Keratinocyte (primary cell): Measurements from ENCODE around the gene GJA9. TPM values are rescaled to one million over a fixed set of nuclear protein-coding genes. Genes with fewer than 3 reads are reported as not detected.
"Not testable (repeated sequence)": the region's sequence is repeated elsewhere in the genome, so short reads cannot be mapped to it uniquely, and the experiment has no call there.

Experiments
- DNase-seq: peaks from one replicate; pipeline ENCODE4 v3.0.0-alpha.2; 2011; ENCODE audit warnings: low read depth, missing footprints, low spot score
- FAIRE-seq: peaks from 2 replicates; lab custom pipeline; 2011; peaks lifted over from hg19 to GRCh38; lab: Jason Lieb, UNC
- H2AFZ ChIP-seq: 2 replicates; pipeline ENCODE4 v1.6.0; 2012; ENCODE audit warnings: low read length, control low read depth, inconsistent platforms; ENCODE audit not compliant: control insufficient read depth
- H3K27ac ChIP-seq: 2 replicates; pipeline ENCODE4 v1.5.1; 2011; ENCODE audit warnings: low read length; ENCODE audit not compliant: control insufficient read depth, insufficient read depth
- H3K27me3 ChIP-seq: 3 replicates; pipeline ENCODE4 v1.6.0; 2011; ENCODE audit warnings: low read length; ENCODE audit not compliant: control insufficient read depth, insufficient read depth; ENCODE audit errors: extremely low read depth
- H3K36me3 ChIP-seq, 2 experiments: 2 replicates in 1 of 2; 3 replicates in 1 of 2; pipeline ENCODE4 v1.5.1; 2011; ENCODE audit warnings: low read length in 2 of 2, mild to moderate bottlenecking in 1 of 2; ENCODE audit not compliant: control insufficient read depth in 2 of 2, insufficient read depth in 2 of 2; ENCODE audit errors: extremely low read depth in 1 of 2
- H3K4me1 ChIP-seq: 3 replicates; pipeline ENCODE4 v1.5.1; 2011; ENCODE audit warnings: low read length; ENCODE audit not compliant: control insufficient read depth, insufficient read depth; ENCODE audit errors: extremely low read depth
- H3K4me2 ChIP-seq: 3 replicates; pipeline ENCODE4 v1.6.0; 2011; ENCODE audit warnings: low read depth, low read length; ENCODE audit not compliant: control insufficient read depth, insufficient read depth; ENCODE audit errors: extremely low read depth
- H3K4me3 ChIP-seq, 3 experiments: fragments of 200-600 bp in 1 of 3; sonication (generic) in 1 of 3; 2 replicates in 2 of 3; 3 replicates in 1 of 3; pipeline ENCODE4 v1.5.1; 2011 to 2016; ENCODE audit warnings: low read length in 3 of 3, mild to moderate bottlenecking in 3 of 3, control low read depth in 2 of 3, inconsistent platforms in 1 of 3, low read depth in 1 of 3, mixed read lengths in 1 of 3, mixed run types in 1 of 3, moderate library complexity in 1 of 3; ENCODE audit not compliant: control insufficient read depth in 2 of 3, insufficient read depth in 2 of 3; ENCODE audit errors: extremely low read depth in 1 of 3
- H3K79me2 ChIP-seq: 2 replicates; pipeline ENCODE4 v1.6.0; 2012; ENCODE audit warnings: low read length; ENCODE audit not compliant: control insufficient read depth, insufficient read depth
- H3K9ac ChIP-seq: 3 replicates; pipeline ENCODE4 v1.6.0; 2011; ENCODE audit warnings: low read length; ENCODE audit not compliant: control insufficient read depth, insufficient read depth; ENCODE audit errors: extremely low read depth
- H3K9me1 ChIP-seq: 3 replicates; pipeline ENCODE4 v1.6.0; 2011; ENCODE audit warnings: low read length; ENCODE audit not compliant: control insufficient read depth, insufficient read depth; ENCODE audit errors: extremely low read depth
- H3K9me3 ChIP-seq: 2 replicates; pipeline ENCODE4 v1.5.1; 2012; ENCODE audit warnings: low read depth, low read length; ENCODE audit not compliant: control insufficient read depth
- H4K20me1 ChIP-seq: 3 replicates; pipeline ENCODE4 v1.6.0; 2011; ENCODE audit warnings: low read length; ENCODE audit not compliant: control insufficient read depth, insufficient read depth; ENCODE audit errors: extremely low read depth
- CTCF ChIP-seq, 3 experiments: IDR thresholded peaks in 1 of 3; conservative IDR thresholded peaks in 1 of 3; optimal IDR thresholded peaks in 1 of 3; 2 replicates in 2 of 3; 3 replicates in 1 of 3; pipeline versions ENCODE3 to v1.5.1; 2011; ENCODE audit warnings: low read length in 3 of 3, mild to moderate bottlenecking in 3 of 3, moderate library complexity in 2 of 3, control low read depth in 1 of 3, inconsistent platforms in 1 of 3; ENCODE audit not compliant: insufficient read depth in 2 of 3; ENCODE audit errors: extremely low read depth in 1 of 3
- EZH2 ChIP-seq: IDR thresholded peaks from one replicate; pipeline ENCODE4 v1.6.1; 2012; ENCODE audit warnings: inconsistent platforms, mild to moderate bottlenecking, low read length, moderate library complexity
- dilution Hi-C: fragments of 300-500 bp; cut with MboI; formaldehyde crosslinking; loops from one replicate; pipeline ENCODE4 v1.7.0; 2020; ENCODE audit warnings: low sequenced_read_pairs; ENCODE audit not compliant: extremely low pct_ligation_motif_present
- polyA plus RNA-seq, 5 experiments: library from polyadenylated mRNA; depleted of rRNA in 3 of 5; stranded (reverse) in 3 of 5; stranded (forward) in 1 of 5; unstranded in 1 of 5; fragments of >200 nt; gene quantifications; 1 replicate in 1 of 5; 2 replicates in 3 of 5; 3 replicates in 1 of 5; pipeline versions ENCODE4 v1.2.1 to v1.2.3, GENCODE V29; 2011 to 2012; ENCODE audit warnings: missing spikeins in 2 of 5, low read depth in 1 of 5, low replicate concordance in 1 of 5

Gene GJA9
- polyA plus RNA-seq, 1 donor (not counting 4 experiments of a cell fraction or from before 2014, with no cell fraction given) = 0.38 TPM

- no peak for FAIRE-seq
- no peaks in the 10 kb centered on the region for H4K20me1 ChIP-seq
- no peak overlapping the region for H3K9ac ChIP-seq
- peaks cover 0 to 11% of the 10 kb centered on the region in 2 experiments for H3K36me3 ChIP-seq
- DNase-seq = no peak
- no peak overlapping the region for H2AFZ ChIP-seq
- no peaks in the 10 kb centered on the region for H3K4me1 ChIP-seq
- no peaks in the 10 kb centered on the region for H3K9me3 ChIP-seq
- H3K27me3 ChIP-seq = no peaks in the 10 kb centered on the region
- H3K9me1 ChIP-seq = no peaks in the 10 kb centered on the region
- no peak for TF ChIP-seq CTCF (optimal IDR thresholded peaks at IDR 0.05 in 1 of 3, IDR thresholded peaks at IDR 0.05 in 1 of 3, conservative IDR thresholded peaks at IDR 0.05 in 1 of 3; ENCODE audit: extremely low read depth in 1 of 3, insufficient read depth in 2 of 3, low read length in 3 of 3)
- TF ChIP-seq EZH2 = no peak
- peaks cover 4% of the 10 kb centered on the region for H3K79me2 ChIP-seq
- no peak overlapping the region for H3K27ac ChIP-seq
- H3K4me2 ChIP-seq = no peak overlapping the region
- dilution Hi-C loops = no loop called here
- H3K4me3 ChIP-seq = no peak overlapping the region
Measured at GRCh38 chr1:38839363-38839762, 42.0 kb downstream of the GJA9 start.

GRCh38 chr1:38836316-38836715 is 45.1 kb downstream of the GJA9 start:
- H3K4me2 ChIP-seq, DNase-seq, H3K4me3 ChIP-seq, H2AFZ ChIP-seq, H3K79me2 ChIP-seq, FAIRE-seq, H3K36me3 ChIP-seq, H3K9me3 ChIP-seq, H3K9me1 ChIP-seq, H3K9ac ChIP-seq, H3K27ac ChIP-seq, H4K20me1 ChIP-seq, H3K4me1 ChIP-seq, dilution Hi-C loops, H3K27me3 ChIP-seq: not testable (repeated sequence)
